ENCODE measurements around the gene ONECUT3. TPM values are rescaled to one million over a fixed set of nuclear protein-coding genes. Genes with fewer than 3 reads are reported as not detected.
A peak's percentile ranks its signal among the peaks of the same experiment; 100 is the strongest.

The ONECUT3 gene
- total RNA-seq, 6 experiments from 2014 or later = not detected

- Histone ChIP-seq H3K4me1 (peaks cover 0 to 36% (median 6%) of the 10 kb centered on the region in 4 donors), H3K27me3 (no peaks in the 10 kb centered on the region), H3K4me3 (peak overlapping the region in 1 of 3 donors; percentile 13), H3K36me3 (peaks cover 0 to 16% (median under 1%) of the 10 kb centered on the region in 4 donors), H3K27ac (peak overlapping the region in 1 of 3 donors; percentile 55), H3K9me3 (no peaks in the 10 kb centered on the region)
- DNase-seq (peak; percentile 54 to 81 (median 75)), ATAC-seq (peak; percentile 58 to 71 (median 68))
- intact Hi-C loops (cut with DNase I) = no loop called here
- no peak for TF ChIP-seq CTCF (IDR thresholded peaks at IDR 0.05)
- TF ChIP-seq POLR2A (IDR thresholded peaks at IDR 0.05) = no peak
- 52% methylated on average over 12 of the region's 63 CpGs for WGBS (ENCODE audit: insufficient coverage, low coverage, low lambda C conversion rate, missing lambda C conversion rate)
These were observed 73.5 kb downstream of the ONECUT3 start for GRCh38 chr19:1826557-1827521.

GRCh38 chr19:1827566-1828278 is 74.4 kb downstream of the ONECUT3 start:
- Histone ChIP-seq H3K36me3 (peaks cover 0 to 14% (median under 1%) of the 10 kb centered on the region in 4 donors), H3K4me1 (peaks cover 0 to 41% (median 7%) of the 10 kb centered on the region in 4 donors), H3K9me3 (no peaks in the 10 kb centered on the region), H3K4me3 (no peak overlapping the region), H3K27ac (no peak overlapping the region), H3K27me3 (no peaks in the 10 kb centered on the region)
- 94% methylated on average over 12 of the region's 41 CpGs for WGBS (ENCODE audit: insufficient coverage, low coverage, low lambda C conversion rate, missing lambda C conversion rate)
- DNase-seq (no peak), ATAC-seq (no peak)
- intact Hi-C loops (cut with DNase I) = no loop called here
- TF ChIP-seq POLR2A (IDR thresholded peaks at IDR 0.05) (no peak), CTCF (IDR thresholded peaks at IDR 0.05) (no peak)

GRCh38 chr19:1828279-1829238 is 75.3 kb downstream of the ONECUT3 start:
- intact Hi-C loops (cut with DNase I) = no loop called here
- Histone ChIP-seq H3K4me1 (peaks cover 0 to 48% (median 11%) of the 10 kb centered on the region in 4 donors), H3K9me3 (no peaks in the 10 kb centered on the region), H3K27me3 (no peaks in the 10 kb centered on the region), H3K27ac (no peak overlapping the region), H3K4me3 (no peak overlapping the region), H3K36me3 (peaks cover 0 to 10% (median 0%) of the 10 kb centered on the region in 4 donors)
- no peak for DNase-seq
- TF ChIP-seq CTCF (IDR thresholded peaks at IDR 0.05) = no peak
- no peak for TF ChIP-seq POLR2A (IDR thresholded peaks at IDR 0.05)
- 100% methylated on average over 1 of the region's 57 CpGs for WGBS (ENCODE audit: insufficient coverage, low coverage, low lambda C conversion rate, missing lambda C conversion rate)
- no peak for ATAC-seq

- WGBS (ENCODE audit: insufficient coverage, low coverage, low lambda C conversion rate, missing lambda C conversion rate) = 58% methylated on average over 11 of the region's 11 CpGs
- ATAC-seq = no peak
- TF ChIP-seq POLR2A (IDR thresholded peaks at IDR 0.05) = no peak
- TF ChIP-seq CTCF (IDR thresholded peaks at IDR 0.05) = no peak
- Histone ChIP-seq H3K27me3 (no peaks in the 10 kb centered on the region), H3K27ac (peak overlapping the region in 1 of 3 donors; percentile 2), H3K36me3 (no peaks in the 10 kb centered on the region), H3K4me3 (no peak overlapping the region), H3K4me1 (peaks cover 0 to 61% (median 18%) of the 10 kb centered on the region in 4 donors), H3K9me3 (no peaks in the 10 kb centered on the region)
- intact Hi-C loops (cut with DNase I) = no loop called here
- DNase-seq = no peak
These were observed 76.7 kb downstream of the ONECUT3 start for GRCh38 chr19:1829958-1830357.
